Trophoblast cell (in vitro differentiated cells and primary cell): ENCODE results near the gene SDK2.

Experiments used
- DNase-seq, 2 donors: peaks; one replicate each; pipeline ENCODE4 v3.0.0-alpha.2; 2016
- H2AFZ ChIP-seq: 2 replicates; pipeline ENCODE4 v1.6.1; 2013; ENCODE audit warnings: low read length, moderate library complexity, mild to moderate bottlenecking; ENCODE audit not compliant: insufficient read depth, poor library complexity
- H2AK5ac ChIP-seq: 2 replicates; pipeline ENCODE4 v1.6.1; 2013; ENCODE audit warnings: mild to moderate bottlenecking, low read length
- H2BK120ac ChIP-seq: 2 replicates; pipeline ENCODE4 v1.6.1; 2013; ENCODE audit warnings: low read length, mild to moderate bottlenecking, moderate library complexity; ENCODE audit not compliant: insufficient read depth, poor library complexity
- H2BK12ac ChIP-seq: 2 replicates; pipeline ENCODE4 v1.6.1; 2013; ENCODE audit warnings: mild to moderate bottlenecking, low read length, moderate library complexity
- H2BK5ac ChIP-seq: 2 replicates; pipeline ENCODE4 v1.6.1; 2013; ENCODE audit warnings: low read length, low read depth, moderate library complexity, mild to moderate bottlenecking; ENCODE audit not compliant: poor library complexity
- H3K14ac ChIP-seq: 2 replicates; pipeline ENCODE4 v1.6.1; 2013; ENCODE audit warnings: mild to moderate bottlenecking, low read length
- H3K18ac ChIP-seq: 2 replicates; pipeline ENCODE4 v1.6.1; 2013; ENCODE audit warnings: mild to moderate bottlenecking, low read length
- H3K23ac ChIP-seq: 2 replicates; pipeline ENCODE4 v1.6.1; 2013; ENCODE audit warnings: low read length
- H3K27ac ChIP-seq: 2 replicates; pipeline ENCODE4 v1.5.1; 2013; ENCODE audit warnings: low read depth, mild to moderate bottlenecking, inconsistent platforms, low read length, moderate library complexity
- H3K27me3 ChIP-seq: 2 replicates; pipeline ENCODE4 v1.6.1; 2013; ENCODE audit warnings: inconsistent platforms, mild to moderate bottlenecking, low read length, moderate library complexity; ENCODE audit not compliant: insufficient read depth
- H3K36me3 ChIP-seq, 2 experiments: 1 replicate in 1 of 2; 2 replicates in 1 of 2; pipeline ENCODE4 v1.6.1; 2013; ENCODE audit warnings: low read length in 2 of 2, mild to moderate bottlenecking in 2 of 2, moderate library complexity in 1 of 2; ENCODE audit not compliant: insufficient read depth in 2 of 2, control insufficient read depth in 1 of 2
- H3K4ac ChIP-seq: 2 replicates; pipeline ENCODE4 v1.6.1; 2013; ENCODE audit warnings: low read depth, mild to moderate bottlenecking, low read length, moderate library complexity
- H3K4me1 ChIP-seq, 2 experiments: 1 replicate in 1 of 2; 2 replicates in 1 of 2; pipeline ENCODE4 v1.6.1; 2013; ENCODE audit warnings: low read length in 2 of 2, mild to moderate bottlenecking in 2 of 2, moderate library complexity in 1 of 2; ENCODE audit not compliant: insufficient read depth in 2 of 2, control insufficient read depth in 1 of 2
- H3K4me2 ChIP-seq: 2 replicates; pipeline ENCODE4 v1.6.1; 2013; ENCODE audit warnings: inconsistent platforms, mild to moderate bottlenecking, low read length, moderate library complexity
- H3K4me3 ChIP-seq: 2 replicates; pipeline ENCODE4 v1.5.1; 2013; ENCODE audit warnings: mild to moderate bottlenecking, low read depth, low read length, inconsistent platforms
- H3K79me1 ChIP-seq: one replicate; pipeline ENCODE4 v1.6.1; 2013; ENCODE audit warnings: low read length
- H3K79me2 ChIP-seq: 2 replicates; pipeline ENCODE4 v1.6.1; 2013; ENCODE audit warnings: low read length, mild to moderate bottlenecking; ENCODE audit not compliant: control insufficient read depth, insufficient read depth, poor library complexity
- H3K9ac ChIP-seq: 2 replicates; pipeline ENCODE4 v1.6.1; 2013; ENCODE audit warnings: mild to moderate bottlenecking, low read length
- H3K9me3 ChIP-seq: 2 replicates; pipeline ENCODE4 v1.6.1; 2013; ENCODE audit warnings: low read depth, mild to moderate bottlenecking, control low read depth, inconsistent platforms, low read length; ENCODE audit not compliant: insufficient read depth
- H4K12ac ChIP-seq: 2 replicates; pipeline ENCODE4 v1.6.1; 2013; ENCODE audit warnings: low read depth, mild to moderate bottlenecking, low read length, moderate library complexity
- H4K8ac ChIP-seq: 2 replicates; pipeline ENCODE4 v1.6.1; 2013; ENCODE audit warnings: low read depth, mild to moderate bottlenecking, low read length, moderate library complexity
- H4K91ac ChIP-seq: one replicate; pipeline ENCODE4 v1.6.1; 2013; ENCODE audit warnings: low read depth, mild to moderate bottlenecking, low read length, moderate library complexity
- WGBS: extraction: QIAGEN DNeasy Blood & Tissue Kit; methylation state at CpG from one replicate; pipeline ENCODE4 v1.1.7; 2013; ENCODE audit warnings: missing lambda C conversion rate; ENCODE audit not compliant: insufficient read length, insufficient coverage; ENCODE audit errors: extremely low coverage; 5-methylcytosine and 5-hydroxymethylcytosine counted together

SDK2 gene

GRCh38 chr17:73445466-73445865 is 198.8 kb downstream of the SDK2 start:
- Histone ChIP-seq H3K27me3 (no peaks in the 10 kb centered on the region), H2AK5ac (no peak overlapping the region), H3K36me3 (no peaks in the 10 kb centered on the region), H3K27ac (no peak overlapping the region), H4K91ac (no peak overlapping the region), H3K4ac (no peak overlapping the region), H2BK5ac (no peak overlapping the region), H2AFZ (no peak overlapping the region), H3K79me2 (no peaks in the 10 kb centered on the region), H3K4me1 (no peaks in the 10 kb centered on the region), H3K18ac (no peak overlapping the region), H3K4me3 (no peak overlapping the region), H3K9me3 (peaks cover 1% of the 10 kb centered on the region), H4K8ac (no peak overlapping the region), H4K12ac (no peak overlapping the region), H3K23ac (no peak overlapping the region), H3K79me1 (no peaks in the 10 kb centered on the region), H3K4me2 (no peak overlapping the region), H3K9ac (no peak overlapping the region), H2BK12ac (no peak overlapping the region), H2BK120ac (no peak overlapping the region), H3K14ac (no peak overlapping the region)
- no peak for DNase-seq
- no CpG with 5 or more reads among the region's 7 CpGs for WGBS

- no peak overlapping the region for H3K27ac ChIP-seq
- H2BK120ac ChIP-seq: no peak overlapping the region
- no peaks in the 10 kb centered on the region for H3K79me2 ChIP-seq
- H3K4me1 ChIP-seq: no peaks in the 10 kb centered on the region
- no peak overlapping the region for H3K23ac ChIP-seq
- WGBS: no CpG with 5 or more reads among the region's 8 CpGs
- DNase-seq: no peak
- no peaks in the 10 kb centered on the region for H3K27me3 ChIP-seq
- no peak overlapping the region for H3K9ac ChIP-seq
- H3K14ac ChIP-seq: no peak overlapping the region
- no peak overlapping the region for H4K12ac ChIP-seq
- no peak overlapping the region for H3K4me3 ChIP-seq
- no peak overlapping the region for H4K8ac ChIP-seq
- no peak overlapping the region for H3K18ac ChIP-seq
- no peak overlapping the region for H2AK5ac ChIP-seq
- no peak overlapping the region for H2BK5ac ChIP-seq
- H2BK12ac ChIP-seq: no peak overlapping the region
- no peak overlapping the region for H3K4me2 ChIP-seq
- H3K36me3 ChIP-seq: no peaks in the 10 kb centered on the region
- H3K9me3 ChIP-seq: peaks cover 3% of the 10 kb centered on the region
- H4K91ac ChIP-seq: no peak overlapping the region
- H3K79me1 ChIP-seq: no peaks in the 10 kb centered on the region
- H3K4ac ChIP-seq: no peak overlapping the region
- no peak overlapping the region for H2AFZ ChIP-seq
Measured at GRCh38 chr17:73444021-73444420, 200.2 kb downstream of the SDK2 start.

- Histone ChIP-seq H2AFZ (no peak overlapping the region), H3K4me2 (no peak overlapping the region), H3K36me3 (no peaks in the 10 kb centered on the region), H3K4me3 (no peak overlapping the region), H2BK5ac (no peak overlapping the region), H3K27ac (no peak overlapping the region), H3K14ac (no peak overlapping the region), H3K27me3 (no peaks in the 10 kb centered on the region), H2BK12ac (no peak overlapping the region), H2AK5ac (no peak overlapping the region), H4K91ac (no peak overlapping the region), H3K79me2 (no peaks in the 10 kb centered on the region), H3K18ac (no peak overlapping the region), H3K9me3 (peaks cover 3% of the 10 kb centered on the region), H3K4ac (no peak overlapping the region), H4K8ac (no peak overlapping the region), H3K4me1 (no peaks in the 10 kb centered on the region), H4K12ac (no peak overlapping the region), H3K79me1 (no peaks in the 10 kb centered on the region), H3K9ac (no peak overlapping the region), H3K23ac (no peak overlapping the region), H2BK120ac (no peak overlapping the region)
- no peak for DNase-seq
- no CpG with 5 or more reads among the region's 7 CpGs for WGBS
Measured at GRCh38 chr17:73439597-73439996, 204.6 kb downstream of the SDK2 start.

- no peak overlapping the region for H3K4me2 ChIP-seq
- no peak overlapping the region for H2BK5ac ChIP-seq
- no CpG with 5 or more reads among the region's 16 CpGs for WGBS
Measured at GRCh38 chr17:73437826-73438225, 206.4 kb downstream of the SDK2 start.

More at GRCh38 chr17:73437826-73438225, 206.4 kb downstream of the SDK2 start:
- H3K27ac ChIP-seq: no peak overlapping the region
- no peak overlapping the region for H2AFZ ChIP-seq
- H3K18ac ChIP-seq: no peak overlapping the region
- H3K23ac ChIP-seq: no peak overlapping the region
- DNase-seq: no peak
- no peak overlapping the region for H3K9ac ChIP-seq
- no peaks in the 10 kb centered on the region for H3K36me3 ChIP-seq
- H3K4ac ChIP-seq: no peak overlapping the region
- H3K14ac ChIP-seq: no peak overlapping the region
- H2AK5ac ChIP-seq: no peak overlapping the region
- no peaks in the 10 kb centered on the region for H3K79me2 ChIP-seq
- H4K91ac ChIP-seq: no peak overlapping the region
- no peak overlapping the region for H2BK120ac ChIP-seq
- no peak overlapping the region for H2BK12ac ChIP-seq
- no peaks in the 10 kb centered on the region for H3K27me3 ChIP-seq
- H4K8ac ChIP-seq: no peak overlapping the region
- H3K4me3 ChIP-seq: no peak overlapping the region
- H3K4me1 ChIP-seq: no peaks in the 10 kb centered on the region
- peaks cover 3% of the 10 kb centered on the region for H3K9me3 ChIP-seq
- no peaks in the 10 kb centered on the region for H3K79me1 ChIP-seq
- no peak overlapping the region for H4K12ac ChIP-seq
